ENCODE data around the gene TMEM220. TPM values are rescaled to one million over a fixed set of nuclear protein-coding genes. Genes with fewer than 3 reads are reported as not detected.

The TMEM220 gene
- total and polyA plus RNA-seq, 8 donors, result 4.9 to 14.1 (median 8.1) TPM; not detected in 2

DNA sequence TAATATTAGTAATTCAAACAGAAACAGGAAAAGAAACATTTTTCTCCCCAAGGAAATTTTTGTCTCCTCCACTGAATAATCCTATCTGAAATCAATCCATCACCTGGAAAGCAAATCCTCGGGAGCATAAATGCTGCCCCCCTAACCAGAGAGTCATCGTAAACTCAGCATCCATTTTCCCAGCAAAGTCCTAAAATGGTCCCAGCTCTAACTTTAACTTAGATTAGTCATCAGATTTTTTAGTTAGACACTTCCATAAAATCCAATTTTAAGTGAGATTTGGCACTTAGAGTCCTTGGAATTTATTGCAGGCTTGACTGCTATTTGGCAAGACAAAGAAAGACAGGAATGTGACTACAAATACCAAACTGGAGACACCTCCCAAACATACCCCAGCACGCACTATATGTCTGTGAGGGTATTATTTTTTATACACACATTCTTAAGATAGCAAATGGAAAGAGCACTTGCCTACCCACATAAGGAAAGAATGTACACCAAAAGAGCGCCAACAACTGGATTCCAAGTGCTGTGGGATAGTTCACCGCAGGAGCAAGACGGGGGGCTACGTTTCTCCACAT, 47.9 kb downstream of the TMEM220 start:
- Histone ChIP-seq H3K4me3 (no peak overlapping the region), H3K27ac (no peak overlapping the region), H3K27me3 (no peaks in the 10 kb centered on the region), H3K36me3 (peaks cover 41 to 100% (median 94%) of the 10 kb centered on the region in 4 donors), H3K4me1 (peaks cover 0 to 4% (median 0%) of the 10 kb centered on the region in 4 donors), H3K9me3 (no peaks in the 10 kb centered on the region)
- 68 to 93% (median 82%) methylated on average over 7 of the region's 7 CpGs for WGBS, 5 donors
- intact Hi-C loops (cut with DNase I; ENCODE audit: low total_unique reads), result no loop called here
- peak in 1 of 2 donors; percentile 14 for DNase-seq
- TF ChIP-seq CTCF (IDR thresholded peaks at IDR 0.05), result no peak
- no peak for TF ChIP-seq POLR2AphosphoS5 (IDR thresholded peaks at IDR 0.05)
- TF ChIP-seq EP300 (IDR thresholded peaks at IDR 0.05), result no peak
- no peak for TF ChIP-seq POLR2A (IDR thresholded peaks at IDR 0.05)

- Histone ChIP-seq H3K4me3 (no peak overlapping the region), H3K27me3 (no peaks in the 10 kb centered on the region), H3K4me1 (no peaks in the 10 kb centered on the region), H3K36me3 (peaks cover 15 to 63% (median 57%) of the 10 kb centered on the region in 4 donors), H3K27ac (no peak overlapping the region), H3K9me3 (no peaks in the 10 kb centered on the region)
- DNase-seq, result no peak
- 88 to 99% (median 93%) methylated on average over 2 to 4 of the region's 4 CpGs for WGBS, 5 donors
- intact Hi-C loops (cut with DNase I; ENCODE audit: low total_unique reads), result no loop called here
- no peak for TF ChIP-seq CTCF (IDR thresholded peaks at IDR 0.05)
- no peak for TF ChIP-seq EP300 (IDR thresholded peaks at IDR 0.05)
Measured at GRCh38 chr17:10674704-10675103, 55.1 kb downstream of the TMEM220 start.

- DNase-seq, result no peak
- Histone ChIP-seq H3K9me3 (no peaks in the 10 kb centered on the region), H3K4me1 (no peaks in the 10 kb centered on the region), H3K27me3 (no peaks in the 10 kb centered on the region), H3K27ac (no peak overlapping the region), H3K4me3 (no peak overlapping the region), H3K36me3 (peaks cover 5 to 49% (median 44%) of the 10 kb centered on the region in 4 donors)
- 78 to 93% (median 90%) methylated on average over 11 to 12 of the region's 12 CpGs for WGBS, 5 donors
- intact Hi-C loops (cut with DNase I; ENCODE audit: low total_unique reads), result no loop called here
- TF ChIP-seq POLR2A (IDR thresholded peaks at IDR 0.05) (no peak), CTCF (IDR thresholded peaks at IDR 0.05) (no peak), EP300 (IDR thresholded peaks at IDR 0.05) (no peak), POLR2AphosphoS5 (IDR thresholded peaks at IDR 0.05) (no peak)
Measured at GRCh38 chr17:10673312-10673711, 56.5 kb downstream of the TMEM220 start.

DNA sequence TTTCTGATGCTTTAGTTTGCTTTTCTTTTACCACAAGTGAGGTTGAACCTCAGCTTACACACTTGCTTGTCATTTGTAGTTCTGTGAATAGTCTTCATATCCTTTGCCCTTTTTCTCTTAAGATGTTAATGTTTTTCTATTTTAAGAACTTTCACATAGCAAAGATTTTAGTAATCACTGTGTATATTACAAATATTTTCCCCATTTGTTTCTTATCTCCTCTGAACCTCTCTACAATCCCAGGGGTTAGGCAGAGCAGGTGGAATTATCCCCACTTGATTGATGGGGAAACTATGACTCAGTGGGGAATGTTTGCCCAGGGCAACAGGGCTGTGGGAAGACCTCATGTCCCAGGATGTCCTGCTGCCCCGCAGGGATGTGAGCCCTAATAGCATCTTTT, 61.0 kb downstream of the TMEM220 start:
- H3K36me3 ChIP-seq, result peaks cover 0 to 5% (median 2%) of the 10 kb centered on the region in 4 donors
- H3K27me3 ChIP-seq, result no peaks in the 10 kb centered on the region
- intact Hi-C loops (cut with DNase I; ENCODE audit: low total_unique reads), result no loop called here
- no peaks in the 10 kb centered on the region for H3K9me3 ChIP-seq
- WGBS, 5 donors, result 51 to 70% (median 65%) methylated on average over 1 of the region's 1 CpG
- DNase-seq, result no peak
- H3K27ac ChIP-seq, result no peak overlapping the region
- H3K4me1 ChIP-seq, result no peaks in the 10 kb centered on the region
- TF ChIP-seq POLR2AphosphoS5 (IDR thresholded peaks at IDR 0.05), result no peak
- TF ChIP-seq POLR2A (IDR thresholded peaks at IDR 0.05), result no peak
- TF ChIP-seq CTCF (IDR thresholded peaks at IDR 0.05), result no peak
- no peak for TF ChIP-seq EP300 (IDR thresholded peaks at IDR 0.05)
- no peak overlapping the region for H3K4me3 ChIP-seq

Measured in stomach (tissue), 9 donors.